Esophagus squamous epithelium (tissue), 4 donors: Measurements from ENCODE around the gene PATL2.

ENCODE experiments used
- CTCF ChIP-seq, 6 experiments: fragments of 450-650 bp in 4 of 6; fragments of 200-600 bp in 2 of 6; sonication (generic) in 2 of 6; IDR thresholded peaks; one replicate each; pipeline ENCODE4 v1.5.1; 2016 to 2019; ENCODE audit warnings: antibody characterized with exemption in 6 of 6, mild to moderate bottlenecking in 4 of 6, moderate library complexity in 4 of 6
- POLR2A ChIP-seq, 4 donors: fragments of 450-650 bp; IDR thresholded peaks; one replicate each; pipeline ENCODE4 v1.6.1; 2017; ENCODE audit warnings: antibody characterized with exemption in 4 of 4, mild to moderate bottlenecking in 4 of 4, moderate library complexity in 3 of 4

GRCh38 chr15:44675911-44676310 is 35.2 kb downstream of the PATL2 start:
- no peak for TF ChIP-seq CTCF (IDR thresholded peaks at IDR 0.05)
- no peak for TF ChIP-seq POLR2A (IDR thresholded peaks at IDR 0.05)
